Epithelial cell of proximal tubule (primary cell): ENCODE measurements around the gene TCEAL4. TPM values are rescaled to one million over a fixed set of nuclear protein-coding genes. Genes with fewer than 3 reads are reported as not detected.

Experiments
- DNase-seq: peaks from one replicate; pipeline ENCODE4 v3.0.0-alpha.2; 2011; ENCODE audit warnings: low read depth
- H3K4me3 ChIP-seq: 2 replicates; pipeline ENCODE4 v1.5.1; 2011; ENCODE audit warnings: low read depth, mild to moderate bottlenecking, low read length
- total RNA-seq: library from RNA; depleted of rRNA; stranded (reverse); fragments of >200 nt; gene quantifications from 2 replicates; pipeline ENCODE4 v1.2.3, GENCODE V29; 2015
- TF ChIP-seq, protein P1 (sequence below): conservative IDR thresholded peaks from 2 replicates; pipeline ENCODE4 v1.5.1; 2012; ENCODE audit warnings: low read depth, mild to moderate bottlenecking, low read length

TCEAL4 gene
- total RNA-seq, 1 donor from 2014 or later: 39.4 TPM

DNA sequence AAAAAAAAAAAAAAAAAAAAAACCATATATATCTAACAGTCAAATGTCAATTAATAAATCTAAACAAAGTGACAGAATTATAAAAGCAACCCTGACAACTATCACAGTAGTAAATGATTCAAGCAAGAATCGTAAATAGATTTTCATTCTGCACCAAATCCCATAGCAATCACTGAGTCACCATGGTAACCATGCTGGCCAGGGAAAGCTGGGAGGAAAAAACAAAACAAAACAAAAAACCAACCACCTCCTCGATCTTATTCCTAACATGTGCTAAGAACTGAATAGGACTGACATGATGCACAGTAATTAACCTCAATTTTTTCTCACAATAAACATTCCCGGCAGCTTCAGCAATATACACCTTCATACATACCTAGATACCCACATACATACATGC, 35.4 kb upstream of the TCEAL4 start:
- DNase-seq: no peak
- no peak overlapping the region for H3K4me3 ChIP-seq
- TF ChIP-seq, protein P1, sequence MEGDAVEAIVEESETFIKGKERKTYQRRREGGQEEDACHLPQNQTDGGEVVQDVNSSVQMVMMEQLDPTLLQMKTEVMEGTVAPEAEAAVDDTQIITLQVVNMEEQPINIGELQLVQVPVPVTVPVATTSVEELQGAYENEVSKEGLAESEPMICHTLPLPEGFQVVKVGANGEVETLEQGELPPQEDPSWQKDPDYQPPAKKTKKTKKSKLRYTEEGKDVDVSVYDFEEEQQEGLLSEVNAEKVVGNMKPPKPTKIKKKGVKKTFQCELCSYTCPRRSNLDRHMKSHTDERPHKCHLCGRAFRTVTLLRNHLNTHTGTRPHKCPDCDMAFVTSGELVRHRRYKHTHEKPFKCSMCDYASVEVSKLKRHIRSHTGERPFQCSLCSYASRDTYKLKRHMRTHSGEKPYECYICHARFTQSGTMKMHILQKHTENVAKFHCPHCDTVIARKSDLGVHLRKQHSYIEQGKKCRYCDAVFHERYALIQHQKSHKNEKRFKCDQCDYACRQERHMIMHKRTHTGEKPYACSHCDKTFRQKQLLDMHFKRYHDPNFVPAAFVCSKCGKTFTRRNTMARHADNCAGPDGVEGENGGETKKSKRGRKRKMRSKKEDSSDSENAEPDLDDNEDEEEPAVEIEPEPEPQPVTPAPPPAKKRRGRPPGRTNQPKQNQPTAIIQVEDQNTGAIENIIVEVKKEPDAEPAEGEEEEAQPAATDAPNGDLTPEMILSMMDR: no peak

GRCh38 chrX:103550415-103551051, 34.8 kb upstream of the TCEAL4 start:
- TF ChIP-seq, protein P1: no peak
- DNase-seq: no peak

DNA sequence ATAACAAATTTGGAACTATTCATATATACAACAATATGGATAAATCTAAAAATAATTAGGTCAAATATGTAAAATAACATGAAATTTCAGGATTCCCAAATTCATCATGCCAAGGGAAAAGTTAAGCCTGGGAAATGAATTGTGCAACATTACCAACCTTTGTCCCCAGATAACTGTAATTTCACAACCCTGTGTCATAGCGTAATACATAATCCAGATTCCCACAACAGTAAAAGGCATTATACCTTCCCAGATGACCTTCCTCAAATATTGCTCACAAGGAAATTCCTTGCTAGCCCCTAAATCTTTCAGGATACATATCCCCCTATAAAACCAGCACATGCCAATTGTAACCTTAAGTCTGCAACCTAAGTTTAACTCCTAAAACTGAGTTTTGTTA, 33.1 kb upstream of the TCEAL4 start:
- DNase-seq: no peak
- H3K4me3 ChIP-seq: no peak overlapping the region
- TF ChIP-seq, protein P1: no peak

More at GRCh38 chrX:103550415-103551051, 34.8 kb upstream of the TCEAL4 start:
- H3K4me3 ChIP-seq: no peak overlapping the region

- TF ChIP-seq, protein P1: no peak
- peak overlapping the region; percentile 58 for H3K4me3 ChIP-seq
- DNase-seq: no peak
Measured at GRCh38 chrX:103554687-103555424, 30.5 kb upstream of the TCEAL4 start.

- TF ChIP-seq, protein P1: no peak
- H3K4me3 ChIP-seq: no peak overlapping the region
- no peak for DNase-seq
Measured at GRCh38 chrX:103556963-103557612, 28.2 kb upstream of the TCEAL4 start.

DNA sequence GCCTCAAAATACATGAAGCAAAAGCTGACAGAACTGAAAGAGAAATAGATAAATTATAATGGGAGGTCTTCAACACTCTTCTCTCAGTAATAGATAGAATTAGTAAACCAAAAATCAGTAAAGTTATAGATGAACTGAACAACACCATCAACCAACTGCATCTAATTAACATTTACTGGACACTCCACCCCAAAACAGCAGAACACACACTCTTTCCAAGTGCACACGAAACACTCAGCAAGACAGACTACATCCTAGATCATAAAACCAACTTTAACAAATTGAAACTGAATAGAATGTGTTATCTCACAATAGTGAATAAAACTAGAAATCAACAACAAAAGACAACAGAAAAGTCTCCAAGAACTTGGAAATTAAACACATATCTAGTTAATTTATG, 25.1 kb upstream of the TCEAL4 start:
- TF ChIP-seq, protein P1: no peak
- no peak for DNase-seq
- no peak overlapping the region for H3K4me3 ChIP-seq
